Measurements from ENCODE around the gene MRPL43.

The MRPL43 gene

GRCh38 chr10:100983868-100984671 is 3.2 kb downstream of the MRPL43 start:
- no peaks in the 10 kb centered on the region for H3K9me3 Mint-ChIP-seq
- H3K36me3 Mint-ChIP-seq (ENCODE audit: low read depth) = peaks cover 33% of the 10 kb centered on the region
- H3K27ac Mint-ChIP-seq = no peak overlapping the region
- no peaks in the 10 kb centered on the region for H3K27me3 Mint-ChIP-seq (ENCODE audit: low read depth)
- peaks cover 10% of the 10 kb centered on the region for H3K4me1 Mint-ChIP-seq
- H3K4me3 Mint-ChIP-seq = peak overlapping the region; percentile 10 to 37 (median 28)
- TF ChIP-seq CTCF (IDR thresholded peaks at IDR 0.05; ENCODE audit: unreplicated experiment in 3 of 3) = no peak

DNA sequence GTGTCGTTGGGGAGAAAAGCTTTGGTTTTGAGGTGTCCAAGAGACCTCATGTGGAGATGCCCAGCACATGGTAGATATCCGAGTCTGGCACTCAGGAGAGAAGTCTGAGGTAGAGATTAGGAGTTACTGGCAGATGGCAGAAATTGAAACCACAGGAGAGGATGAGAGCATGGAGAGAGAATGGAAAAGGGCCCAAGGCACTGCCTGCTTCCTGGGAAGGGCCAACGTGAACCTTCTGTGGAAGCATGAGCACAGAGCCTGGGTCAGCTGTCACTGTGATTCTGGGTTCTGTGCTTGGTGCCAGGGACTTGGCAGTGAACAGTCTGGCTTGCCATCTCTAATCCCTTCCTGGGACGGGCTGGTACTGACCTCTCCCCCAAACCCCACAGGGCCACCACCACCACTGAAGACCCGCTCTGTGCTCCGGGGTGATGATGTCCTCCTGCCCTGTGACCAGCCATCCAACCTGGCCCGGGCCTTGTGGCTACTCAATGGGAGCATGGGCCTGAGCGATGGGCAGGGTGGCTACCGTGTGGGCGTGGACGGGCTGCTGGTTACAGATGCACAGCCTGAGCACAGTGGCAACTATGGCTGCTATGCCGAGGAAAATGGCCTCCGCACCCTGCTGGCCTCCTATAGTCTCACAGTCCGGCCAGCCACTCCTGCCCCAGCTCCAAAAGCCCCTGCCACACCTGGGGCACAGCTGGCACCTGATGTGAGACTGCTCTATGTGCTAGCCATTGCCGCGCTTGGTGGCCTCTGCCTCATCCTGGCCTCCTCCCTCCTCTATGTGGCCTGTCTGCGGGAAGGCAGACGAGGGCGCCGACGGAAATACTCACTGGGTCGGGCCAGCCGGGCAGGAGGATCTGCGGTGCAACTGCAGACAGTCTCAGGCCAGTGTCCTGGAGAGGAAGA is 4.1 kb downstream of the MRPL43 start:
- TF ChIP-seq CTCF (IDR thresholded peaks at IDR 0.05; ENCODE audit: unreplicated experiment in 3 of 3) = no peak
- peaks cover 10% of the 10 kb centered on the region for H3K4me1 Mint-ChIP-seq
- no peaks in the 10 kb centered on the region for H3K27me3 Mint-ChIP-seq (ENCODE audit: low read depth)
- H3K27ac Mint-ChIP-seq = no peak overlapping the region
- H3K9me3 Mint-ChIP-seq = no peaks in the 10 kb centered on the region
- H3K4me3 Mint-ChIP-seq = peak overlapping the region in 1 of 3 experiments; percentile 55
- H3K36me3 Mint-ChIP-seq (ENCODE audit: low read depth) = peaks cover 35% of the 10 kb centered on the region

GRCh38 chr10:100981178-100981772 is 6.0 kb downstream of the MRPL43 start:
- no peak overlapping the region for H3K27ac Mint-ChIP-seq
- H3K9me3 Mint-ChIP-seq = no peaks in the 10 kb centered on the region
- no peak overlapping the region for H3K4me3 Mint-ChIP-seq
- TF ChIP-seq CTCF (IDR thresholded peaks at IDR 0.05; ENCODE audit: unreplicated experiment in 3 of 3) = no peak
- peaks cover 37% of the 10 kb centered on the region for H3K36me3 Mint-ChIP-seq (ENCODE audit: low read depth)
- H3K27me3 Mint-ChIP-seq (ENCODE audit: low read depth) = no peaks in the 10 kb centered on the region
- H3K4me1 Mint-ChIP-seq = no peaks in the 10 kb centered on the region

- H3K27me3 Mint-ChIP-seq (ENCODE audit: low read depth) = no peaks in the 10 kb centered on the region
- TF ChIP-seq CTCF (IDR thresholded peaks at IDR 0.05; ENCODE audit: unreplicated experiment in 3 of 3) = no peak
- H3K4me3 Mint-ChIP-seq = no peak overlapping the region
- H3K27ac Mint-ChIP-seq = no peak overlapping the region
- peaks cover 40% of the 10 kb centered on the region for H3K36me3 Mint-ChIP-seq (ENCODE audit: low read depth)
- H3K4me1 Mint-ChIP-seq = no peaks in the 10 kb centered on the region
- no peaks in the 10 kb centered on the region for H3K9me3 Mint-ChIP-seq
Observed at GRCh38 chr10:100980711-100981110, 6.6 kb downstream of the MRPL43 start.

DNA sequence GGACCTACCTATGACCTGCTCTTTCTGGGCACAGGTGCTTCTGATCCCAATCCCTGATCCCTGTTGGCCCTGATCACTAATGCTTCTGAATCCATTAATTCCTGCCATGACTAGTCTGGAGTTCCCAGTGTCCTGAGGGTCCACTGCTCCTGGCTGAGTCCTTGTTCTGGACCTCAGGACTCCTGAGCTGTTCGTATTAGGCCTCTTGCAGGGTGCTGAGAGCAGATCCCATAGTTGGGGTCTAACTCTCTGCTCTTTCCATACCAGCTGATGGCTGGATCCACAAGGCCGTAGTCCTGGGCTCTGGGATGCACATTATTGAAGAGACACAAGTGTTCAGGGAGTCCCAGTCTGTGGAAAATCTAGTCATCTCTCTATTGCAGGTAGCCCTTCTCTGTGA is 7.0 kb downstream of the MRPL43 start:
- peaks cover 40% of the 10 kb centered on the region for H3K36me3 Mint-ChIP-seq (ENCODE audit: low read depth)
- no peaks in the 10 kb centered on the region for H3K27me3 Mint-ChIP-seq (ENCODE audit: low read depth)
- H3K27ac Mint-ChIP-seq = no peak overlapping the region
- TF ChIP-seq CTCF (IDR thresholded peaks at IDR 0.05; ENCODE audit: unreplicated experiment in 3 of 3) = no peak
- no peaks in the 10 kb centered on the region for H3K9me3 Mint-ChIP-seq
- no peaks in the 10 kb centered on the region for H3K4me1 Mint-ChIP-seq
- no peak overlapping the region for H3K4me3 Mint-ChIP-seq
